Posterior vena cava (tissue), 2 donors: ENCODE results near the gene ANAPC15. TPM values are rescaled to one million over a fixed set of nuclear protein-coding genes. Genes with fewer than 3 reads are reported as not detected.

Experiments used
- DNase-seq: peaks from one replicate; pipeline ENCODE4 v3.0.0-alpha.2; 2020; ENCODE audit warnings: low spot score
- intact Hi-C, 2 donors: fragments of 100-400 bp; cut with DNase I; formaldehyde crosslinking; loops; one replicate each; pipeline versions ENCODE4 v1.14.1 to v1.14.2; 2022 to 2023
- total RNA-seq, 2 donors: library from RNA; stranded (reverse); fragmentation: NEBNext Ultra II Directional; extraction: Animal tissue kit (Norgen Biotek cat#: 25700); gene quantifications; one replicate each; pipeline ENCODE4 v1.2.1, GENCODE V29; 2021
- donor health status: DM: yes; HTN: yes; CAD: no.
- donor health status: DM: yes; HTN: yes; CAD: no.

Gene ANAPC15
- total RNA-seq, 2 donors from 2014 or later = 34.6 to 35.8 TPM

DNA sequence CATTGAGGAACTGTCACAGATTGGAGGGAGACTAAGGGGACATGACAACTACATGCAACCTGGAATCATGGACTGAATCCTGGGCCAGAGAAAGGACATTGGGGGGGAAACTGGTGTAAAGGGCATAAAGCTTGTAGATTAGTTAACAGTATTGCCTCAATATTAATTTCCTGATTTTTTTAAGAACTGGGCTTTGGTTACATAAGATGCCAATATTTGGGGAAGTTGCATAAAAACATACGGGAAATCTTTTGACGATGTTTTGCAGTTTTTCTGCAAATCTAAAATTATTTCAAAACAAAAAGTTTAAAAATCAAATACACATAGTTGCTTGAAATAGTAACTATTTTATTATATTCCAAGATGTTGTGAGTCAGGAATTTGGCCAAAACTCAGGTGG, 20.2 kb upstream of the ANAPC15 start:
- intact Hi-C loops = no loop called here
- DNase-seq = no peak

GRCh38 chr11:72129381-72129780, 16.9 kb upstream of the ANAPC15 start:
- no peak for DNase-seq
- intact Hi-C loops = no loop called here

- DNase-seq = no peak
- intact Hi-C loops = no loop called here
Observed at GRCh38 chr11:72127923-72128322, 15.4 kb upstream of the ANAPC15 start.

DNA sequence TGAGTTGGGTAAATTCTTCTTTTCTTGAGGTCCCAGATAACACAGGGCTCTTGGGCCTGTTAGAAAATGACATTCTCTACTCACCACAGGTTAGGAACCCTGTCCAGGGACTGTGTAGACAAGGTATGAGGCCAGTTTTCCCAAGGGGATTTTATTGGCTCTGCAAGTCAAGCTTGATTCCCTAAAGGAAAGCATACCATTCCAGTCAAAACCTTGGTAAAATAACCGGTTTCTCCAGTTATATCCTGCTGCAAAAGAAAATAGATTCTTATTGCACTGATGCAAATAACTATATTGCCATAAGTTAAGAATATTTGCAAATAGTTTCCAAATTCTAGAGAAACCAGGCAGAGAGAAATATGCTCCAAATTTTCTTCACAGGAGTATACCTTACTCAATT, 13.5 kb upstream of the ANAPC15 start:
- no peak for DNase-seq
- intact Hi-C loops = no loop called here

- intact Hi-C loops = no loop called here
- no peak for DNase-seq
Observed at GRCh38 chr11:72124046-72124445, 11.6 kb upstream of the ANAPC15 start.

GRCh38 chr11:72123117-72123653, 10.7 kb upstream of the ANAPC15 start:
- intact Hi-C loops = no loop called here
- DNase-seq = no peak

DNA sequence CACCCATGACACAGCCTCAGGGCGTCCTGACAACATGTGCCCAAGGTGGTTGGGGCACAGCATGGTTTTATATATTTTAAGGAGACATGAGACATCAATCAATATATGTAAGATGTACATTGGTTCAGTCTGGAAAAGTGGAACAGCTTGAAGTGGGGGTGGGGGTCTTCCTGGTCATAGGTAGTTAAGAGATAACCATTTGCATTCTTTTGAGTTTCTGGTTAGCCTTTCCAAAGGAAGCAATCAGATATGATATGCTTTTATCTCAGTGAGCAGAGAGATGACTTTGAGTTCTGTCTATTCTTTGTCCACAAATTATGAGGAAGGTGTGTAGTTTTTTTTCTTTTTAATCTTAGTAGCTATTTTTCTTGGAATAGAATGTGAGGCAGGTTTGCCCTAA, 10.1 kb upstream of the ANAPC15 start:
- no peak for DNase-seq
- intact Hi-C loops = no loop called here

- intact Hi-C loops = no loop called here
- no peak for DNase-seq
Observed at GRCh38 chr11:72120930-72121329, 8.4 kb upstream of the ANAPC15 start.

DNA sequence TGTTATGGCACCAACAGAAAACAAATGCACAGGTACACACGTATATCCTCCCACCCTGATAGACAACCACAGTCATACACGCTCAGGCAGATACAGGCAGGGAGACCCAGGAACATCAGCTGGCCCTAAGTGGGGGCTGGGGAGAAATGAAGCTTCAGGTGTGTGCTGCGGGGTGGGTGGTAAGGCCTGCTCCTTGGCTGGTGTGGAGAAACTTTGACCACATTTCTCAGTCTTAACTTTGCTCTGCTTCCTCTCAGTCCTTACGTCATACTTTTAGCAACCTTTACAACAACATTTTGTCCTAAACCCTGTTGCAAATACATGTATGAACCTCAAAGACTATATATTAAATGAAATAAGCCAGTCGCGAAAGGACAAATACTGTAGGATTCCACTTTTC, 6.7 kb upstream of the ANAPC15 start:
- intact Hi-C loops = no loop called here
- DNase-seq = no peak

DNA sequence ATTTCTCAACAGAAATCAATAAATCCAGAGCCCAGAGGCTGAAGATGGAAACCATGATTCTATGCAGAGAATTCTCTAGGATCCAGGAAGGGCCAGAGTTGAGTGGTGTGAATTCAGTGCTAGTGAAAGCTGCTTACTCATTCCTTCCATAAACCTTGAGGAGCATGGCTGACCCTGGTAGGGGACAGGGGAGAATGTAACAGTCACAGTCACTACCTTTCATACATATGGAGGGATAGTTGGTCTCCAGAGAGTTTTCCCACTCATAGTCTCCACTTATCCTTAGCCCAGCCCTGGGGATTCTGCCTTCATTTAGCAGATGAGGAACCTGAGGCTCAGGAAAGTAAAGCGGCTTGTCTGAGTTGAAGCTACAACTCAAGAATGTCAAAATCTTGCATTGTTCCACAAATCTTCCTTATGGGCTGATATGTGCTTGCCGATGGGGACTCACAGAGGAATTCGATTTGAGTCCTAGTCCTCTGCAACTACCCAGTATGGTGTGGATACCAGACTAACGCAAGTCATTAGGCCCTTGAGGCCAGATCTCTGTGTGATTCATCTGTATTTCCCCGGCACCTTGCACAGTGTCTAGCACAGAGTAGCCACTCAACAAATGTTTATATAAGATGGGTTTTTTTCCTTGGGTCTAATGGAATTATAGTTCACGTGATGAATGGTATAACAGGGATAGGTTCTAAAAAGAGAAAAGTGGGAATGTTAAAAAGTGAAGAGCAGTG, 3.7 kb upstream of the ANAPC15 start:
- intact Hi-C loops = no loop called here
- no peak for DNase-seq

DNA sequence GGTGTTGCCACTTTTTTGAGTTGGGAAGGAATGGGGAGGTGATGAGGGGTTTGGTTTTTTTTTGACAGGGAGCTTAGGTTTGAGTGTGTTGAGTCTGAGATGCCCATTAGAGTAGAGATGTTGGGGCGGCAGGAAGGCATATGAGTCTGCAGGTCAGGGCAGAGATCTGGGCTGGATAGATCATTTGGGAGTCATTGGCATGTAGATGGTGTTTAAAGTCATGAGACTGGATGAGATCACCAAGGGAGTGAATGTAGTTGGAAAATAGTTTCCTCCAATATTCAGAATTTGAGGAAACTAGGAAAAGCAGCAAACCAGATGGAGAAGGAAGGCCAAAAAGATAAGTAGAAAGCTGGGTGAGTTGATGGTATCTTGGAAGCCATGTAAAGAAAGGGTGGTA, 2.1 kb upstream of the ANAPC15 start:
- intact Hi-C loops = loop anchor here in 1 of 2 donors (1.0 kb wide), 1 partner anchor 51 kb away; no protein-coding TSS in a partner anchor
- no peak for DNase-seq

DNA sequence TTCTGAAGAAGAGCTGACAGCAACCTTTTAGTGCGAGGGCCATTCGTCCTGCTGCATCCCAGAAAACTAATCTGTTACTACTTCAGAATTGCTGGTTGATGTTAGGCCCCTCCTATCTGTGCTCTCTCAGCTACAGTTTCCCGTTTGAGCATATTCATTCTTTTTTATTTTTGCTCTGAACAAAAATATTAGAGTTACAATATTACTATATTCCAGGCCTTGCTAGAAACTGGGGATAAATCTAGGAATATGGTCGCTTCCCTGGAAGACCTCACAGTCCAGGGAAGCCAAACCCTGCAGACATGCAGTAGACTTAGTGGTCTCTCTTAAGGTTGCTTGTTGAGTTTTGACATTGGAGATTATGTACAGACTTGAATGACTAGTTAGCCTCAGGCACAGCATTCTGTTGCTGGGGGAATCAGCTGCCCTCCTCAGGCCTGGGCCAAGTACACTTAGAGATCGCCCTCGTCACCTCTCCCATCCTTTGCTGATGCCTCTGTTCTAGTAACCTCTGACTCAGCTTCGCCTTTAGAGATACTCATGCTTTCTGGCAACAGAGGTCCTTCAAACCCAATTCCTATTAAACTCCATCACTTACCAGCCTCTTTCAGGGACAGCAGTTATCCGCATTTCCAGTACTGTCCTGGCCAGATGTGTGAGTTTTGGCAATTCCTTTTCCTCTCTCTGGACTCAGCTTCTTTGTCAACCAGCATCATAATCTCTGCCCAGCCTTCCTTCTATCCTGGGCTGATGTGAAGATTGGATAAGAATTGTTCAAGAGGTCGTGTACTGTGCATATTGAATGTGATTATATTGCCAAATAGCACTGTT, 698 bp upstream of the ANAPC15 start:
- intact Hi-C loops = no loop called here
- no peak for DNase-seq

GRCh38 chr11:72111300-72112142, 974 bp downstream of the ANAPC15 start:
- intact Hi-C loops = no loop called here
- no peak for DNase-seq

DNA sequence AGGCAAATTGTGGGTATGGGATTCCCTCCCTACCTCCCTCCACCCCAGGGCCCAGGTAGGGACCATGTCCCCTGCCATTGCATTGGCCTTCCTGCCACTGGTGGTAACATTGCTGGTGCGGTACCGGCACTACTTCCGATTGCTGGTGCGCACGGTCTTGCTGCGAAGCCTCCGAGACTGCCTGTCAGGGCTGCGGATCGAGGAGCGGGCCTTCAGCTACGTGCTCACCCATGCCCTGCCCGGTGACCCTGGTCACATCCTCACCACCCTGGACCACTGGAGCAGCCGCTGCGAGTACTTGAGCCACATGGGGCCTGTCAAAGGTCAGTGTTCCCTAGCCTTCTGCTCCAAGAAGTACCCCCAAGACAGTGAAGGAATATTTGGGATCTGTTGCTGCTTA, 6.6 kb downstream of the ANAPC15 start, which contains the start of gene TOMT:
Gene TOMT, plus strand, starts transcription at position 37 of the 400 bp plus-strand sequence. Its CDS starts 28 bp downstream, at position 65.
- no peak for DNase-seq
- intact Hi-C loops = no loop called here

GRCh38 chr11:72103754-72104167, 8.7 kb downstream of the ANAPC15 start:
- no peak for DNase-seq
- intact Hi-C loops = no loop called here

DNA sequence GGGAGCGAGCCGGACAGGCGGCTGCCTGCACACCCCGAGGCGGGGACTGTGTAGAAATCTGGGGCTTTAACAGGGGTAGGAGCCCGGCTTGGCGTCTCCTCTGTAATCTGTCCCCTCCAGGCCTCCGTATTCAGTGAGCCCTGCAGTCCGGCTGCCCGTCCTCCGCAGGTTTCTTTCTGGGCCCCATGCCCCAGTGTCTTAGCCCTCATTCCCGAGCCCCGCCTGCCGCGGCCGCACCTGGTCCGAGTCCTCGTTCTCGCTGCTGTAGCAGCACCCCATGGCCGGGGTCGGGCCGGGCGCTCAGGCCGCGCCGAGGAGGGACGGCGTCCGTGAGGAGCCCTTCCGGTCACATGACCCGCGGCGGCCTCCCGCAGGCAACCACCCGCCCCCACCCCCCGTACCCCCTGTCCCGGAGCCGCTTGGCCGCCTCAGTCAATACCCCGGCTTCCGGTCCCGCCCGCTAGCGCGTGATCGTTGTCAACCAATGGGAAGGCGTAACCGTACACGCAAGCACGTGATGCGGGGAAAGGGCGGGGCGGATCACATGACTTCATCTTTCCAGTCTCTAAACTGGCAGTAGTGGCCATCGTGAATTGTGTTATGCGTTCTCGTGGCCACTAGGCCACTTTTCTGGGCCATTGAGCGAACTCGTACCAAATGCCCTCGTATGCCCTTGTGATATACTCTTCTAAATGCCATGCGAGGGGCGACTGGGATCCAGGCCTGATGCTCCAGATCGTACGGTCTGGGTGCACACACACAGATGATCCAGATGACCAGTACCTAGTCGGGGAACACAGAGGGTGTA, 9.3 kb downstream of the ANAPC15 start, which contains the start of gene LAMTOR1:
Gene LAMTOR1, minus strand, starts transcription at position 352 of the 808 bp plus-strand sequence. Its CDS starts 73 bp downstream, at position 279.
- intact Hi-C loops = no loop called here
- DNase-seq = peak; percentile 100

- intact Hi-C loops = no loop called here
- DNase-seq = no peak
Observed at GRCh38 chr11:72102631-72102945, 9.9 kb downstream of the ANAPC15 start.

- intact Hi-C loops = no loop called here
- DNase-seq = no peak
Observed at GRCh38 chr11:72102162-72102561, 10.3 kb downstream of the ANAPC15 start.

DNA sequence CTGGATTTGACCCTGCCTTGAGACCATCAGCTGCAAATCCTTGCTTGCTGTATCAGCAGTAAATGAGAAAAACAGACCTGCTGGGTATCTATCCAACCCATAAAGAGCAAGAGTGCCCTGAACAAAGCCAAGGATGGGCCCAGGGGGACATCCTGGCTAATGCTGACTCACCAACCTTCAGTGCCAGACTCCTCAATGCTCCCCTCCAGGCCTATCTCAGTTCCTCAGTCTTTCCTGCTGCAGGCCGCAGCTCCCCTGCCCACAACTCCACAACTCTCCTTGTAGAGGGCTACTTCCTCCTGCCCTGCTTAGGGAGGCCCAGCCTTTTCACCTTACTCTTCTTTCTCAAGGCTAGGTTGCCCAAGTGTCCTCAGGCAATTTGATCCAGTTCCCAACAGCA, 12.0 kb downstream of the ANAPC15 start:
- intact Hi-C loops = no loop called here

More for the DNA sequence above, 12.0 kb downstream of the ANAPC15 start:
- DNase-seq = no peak
